NCI-H187 (cell line): ENCODE measurements around the gene WWP2.
"Not testable (repeated sequence)": the region's sequence is repeated elsewhere in the genome, so short reads cannot be mapped to it uniquely, and the experiment has no call there.

Source experiments
- DNase-seq, 2 experiments: peaks; one replicate each; lab custom pipeline; 2025; lab: John Stamatoyannopoulos, UW

WWP2 gene

DNA sequence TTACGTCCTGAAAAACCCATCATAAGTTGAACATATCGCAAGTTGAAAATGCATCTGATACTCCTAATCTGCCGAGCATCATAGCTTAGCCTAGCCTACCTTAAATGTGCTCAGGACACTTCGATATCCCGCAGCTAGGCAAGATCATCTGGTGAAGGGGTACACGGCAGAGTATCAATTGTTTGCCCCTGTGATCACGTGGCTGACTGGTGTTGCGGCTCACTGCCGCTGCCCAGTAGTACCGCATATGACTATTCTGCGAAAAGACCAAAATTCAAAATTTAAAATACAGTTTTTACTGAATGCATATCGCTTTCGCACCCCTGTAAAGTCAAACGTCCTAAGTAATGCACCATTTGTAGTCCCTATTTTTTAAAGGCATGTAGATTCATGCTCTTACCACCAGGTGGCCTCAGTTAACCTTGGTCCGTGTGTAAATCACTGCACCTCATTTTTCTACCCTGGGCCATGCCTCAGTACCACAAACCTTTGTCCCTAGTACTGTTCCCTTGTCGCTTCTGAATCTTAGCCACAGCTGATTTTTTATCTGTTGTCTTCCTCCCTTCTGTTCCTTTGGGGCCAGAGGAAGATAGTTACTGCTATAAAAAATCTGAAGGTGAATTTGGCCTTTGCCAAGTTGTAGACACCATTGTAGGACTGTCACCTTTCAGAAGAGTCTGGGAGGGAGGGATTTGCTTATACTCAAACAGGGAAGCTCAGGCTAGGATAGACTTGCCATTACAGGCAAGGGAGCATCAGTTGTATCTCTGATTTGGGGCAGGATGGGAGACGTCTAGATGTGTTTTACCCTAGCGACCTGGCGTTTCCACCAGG lies 34.4 kb downstream of the WWP2 start:
- DNase-seq = no peak

DNA sequence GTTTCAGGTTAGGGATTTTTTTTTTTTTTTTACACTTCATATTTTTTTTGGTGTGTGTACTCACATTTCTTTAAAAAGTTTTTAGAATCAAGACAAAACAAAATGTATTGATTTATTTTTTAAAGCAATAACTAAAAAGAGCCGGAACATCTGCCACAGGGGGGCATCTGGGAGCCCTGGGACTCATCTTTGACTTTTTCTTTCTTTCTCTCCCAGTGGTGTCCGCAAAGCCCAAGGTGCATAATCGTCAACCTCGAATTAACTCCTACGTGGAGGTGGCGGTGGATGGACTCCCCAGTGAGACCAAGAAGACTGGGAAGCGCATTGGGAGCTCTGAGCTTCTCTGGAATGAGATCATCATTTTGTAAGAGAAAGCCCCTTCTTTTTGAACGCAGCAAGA lies 36.3 kb downstream of the WWP2 start:
- no peak for DNase-seq

DNA sequence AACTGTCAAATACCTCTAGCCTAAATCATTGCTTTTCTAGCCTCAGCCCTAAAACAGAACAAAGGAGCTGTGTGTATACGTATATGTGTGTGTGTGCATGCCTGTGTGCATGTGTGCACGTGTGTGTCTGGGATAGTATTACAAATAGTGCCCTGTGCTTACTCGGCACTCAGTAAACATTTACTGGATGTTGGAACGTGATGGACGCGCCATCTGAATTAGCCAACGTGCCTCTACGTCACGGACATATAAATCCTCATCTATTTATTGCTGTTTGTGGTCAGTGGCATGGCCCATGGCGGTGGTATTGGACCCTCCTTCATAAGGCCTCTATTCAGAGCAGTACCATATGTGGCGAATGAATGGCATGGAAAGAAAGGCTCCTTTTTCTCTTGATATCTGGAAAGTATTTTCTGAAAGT lies 37.5 kb downstream of the WWP2 start:
- no peak for DNase-seq

DNA sequence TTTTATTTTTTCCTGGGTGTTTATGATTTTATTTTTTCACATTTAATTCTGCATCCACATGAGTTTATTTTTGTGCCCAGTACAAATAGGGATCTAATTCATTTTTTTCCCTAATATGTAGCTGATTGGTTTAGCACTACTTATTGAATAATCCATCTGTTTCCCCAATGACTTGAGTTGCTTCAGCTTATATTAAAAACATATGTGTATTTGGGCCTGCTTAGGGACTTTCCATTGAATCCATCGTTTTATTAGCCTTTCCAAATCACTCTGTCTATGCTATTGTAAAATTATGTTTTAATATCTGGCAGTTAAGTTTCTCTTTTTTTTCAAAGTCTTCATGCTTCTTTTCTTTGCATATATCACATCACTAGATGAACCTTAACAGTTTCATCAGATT lies 42.2 kb downstream of the WWP2 start:
- no peak for DNase-seq

DNA sequence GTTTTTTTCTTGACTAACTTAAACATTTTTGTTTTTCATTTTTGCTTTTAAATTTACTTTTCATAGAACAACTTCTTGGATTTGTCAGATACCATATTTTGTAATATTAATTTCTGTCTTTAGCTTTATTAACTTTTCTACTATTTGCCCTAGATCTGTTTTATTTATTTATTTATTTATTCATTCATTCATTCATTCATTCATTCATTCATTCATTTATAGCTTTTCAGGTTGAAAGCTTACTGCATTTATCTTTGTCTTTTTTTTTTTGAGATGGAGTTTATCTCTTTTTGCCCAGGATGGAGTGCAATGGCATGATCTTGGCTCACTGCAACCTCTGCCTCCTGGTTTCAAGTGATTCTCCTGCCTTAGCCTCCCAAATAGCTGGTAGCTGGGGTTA lies 44.6 kb downstream of the WWP2 start:
- not testable (repeated sequence) for DNase-seq

DNA sequence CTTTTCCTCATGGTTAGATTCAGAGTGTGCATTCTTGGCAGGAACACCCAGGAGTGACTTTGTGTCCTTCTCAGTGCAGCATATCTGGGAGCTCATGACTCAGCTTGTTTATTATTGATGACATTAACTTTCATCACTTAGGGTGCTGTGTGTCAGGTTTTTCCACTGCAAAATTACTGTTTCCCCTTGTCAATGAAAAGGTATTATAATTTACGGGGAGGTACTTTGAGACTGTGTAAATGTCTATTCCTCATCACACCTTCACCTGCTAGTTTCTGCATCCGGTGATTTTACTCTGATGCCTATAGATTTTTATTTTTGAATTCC lies 50.5 kb downstream of the WWP2 start:
- no peak for DNase-seq

DNA sequence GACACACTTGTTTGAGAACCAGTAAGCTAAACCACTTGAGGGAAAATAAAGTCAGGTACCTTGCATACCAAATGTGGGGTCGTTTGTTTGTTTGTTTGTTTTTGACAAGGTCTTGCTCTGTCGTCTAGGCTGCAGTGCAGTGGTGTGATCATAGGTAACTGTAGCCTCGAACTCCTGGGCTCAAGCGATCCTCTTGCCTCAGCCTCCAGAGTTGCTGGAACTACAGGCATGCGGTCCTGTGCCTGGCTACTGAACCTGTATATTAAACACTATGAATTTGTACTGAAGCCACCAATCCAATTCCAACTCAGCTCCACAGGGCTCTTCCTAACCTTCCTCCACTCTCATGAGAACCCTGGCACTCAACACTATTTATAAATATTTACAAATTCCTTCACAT lies 51.9 kb downstream of the WWP2 start:
- no peak for DNase-seq

DNA sequence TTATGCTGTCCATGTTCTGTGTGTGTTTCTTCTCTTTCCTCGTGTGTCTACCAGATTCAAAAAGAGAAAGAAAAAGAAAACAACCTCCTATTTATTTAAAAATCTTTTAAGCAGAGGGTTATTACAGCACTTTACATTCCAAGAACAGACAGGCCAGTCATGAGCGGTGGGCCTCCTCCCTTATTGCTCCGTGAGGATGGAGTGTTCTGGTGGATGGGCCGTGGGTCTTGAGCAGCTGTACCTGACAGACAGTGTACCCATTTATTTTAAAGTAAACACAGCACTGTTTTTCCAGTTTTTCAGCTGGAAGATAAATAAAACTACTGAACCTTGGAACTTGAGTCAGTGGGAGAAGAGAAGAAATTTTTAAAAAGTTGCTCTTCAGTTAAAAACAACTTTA lies 52.4 kb downstream of the WWP2 start:
- DNase-seq = no peak

DNA sequence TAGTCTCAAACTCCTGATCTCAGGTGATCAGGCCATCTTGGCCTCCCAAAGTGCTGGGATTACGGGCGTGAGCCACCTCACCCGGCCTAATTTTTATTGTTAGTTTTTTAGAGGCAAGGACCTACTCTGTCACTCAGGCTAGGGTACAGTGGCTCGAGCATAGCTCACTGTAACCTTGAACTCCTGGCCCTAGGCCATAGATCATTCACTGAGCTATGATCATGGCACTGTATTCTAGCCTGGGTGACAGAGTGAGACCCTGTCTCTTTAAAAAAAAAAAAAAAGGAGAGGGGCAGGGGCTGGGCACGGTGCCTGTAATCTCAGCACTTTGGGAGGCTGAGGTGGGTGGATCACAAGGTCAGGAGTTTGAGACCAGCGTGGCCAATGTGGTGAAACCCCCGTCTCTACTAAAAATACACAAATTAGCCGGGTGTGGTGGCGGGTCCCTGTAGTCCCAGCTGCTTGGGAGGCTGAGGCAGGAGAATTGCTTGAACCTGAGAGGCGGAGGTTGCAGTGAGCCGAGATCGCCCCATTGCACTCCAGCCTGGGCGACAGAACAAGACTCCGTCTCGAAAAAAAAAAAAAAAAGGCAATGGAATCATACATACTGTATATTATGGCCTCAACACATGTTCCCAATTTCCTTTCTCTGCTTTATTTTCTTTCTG lies 53.2 kb downstream of the WWP2 start:
- not testable (repeated sequence) for DNase-seq

DNA sequence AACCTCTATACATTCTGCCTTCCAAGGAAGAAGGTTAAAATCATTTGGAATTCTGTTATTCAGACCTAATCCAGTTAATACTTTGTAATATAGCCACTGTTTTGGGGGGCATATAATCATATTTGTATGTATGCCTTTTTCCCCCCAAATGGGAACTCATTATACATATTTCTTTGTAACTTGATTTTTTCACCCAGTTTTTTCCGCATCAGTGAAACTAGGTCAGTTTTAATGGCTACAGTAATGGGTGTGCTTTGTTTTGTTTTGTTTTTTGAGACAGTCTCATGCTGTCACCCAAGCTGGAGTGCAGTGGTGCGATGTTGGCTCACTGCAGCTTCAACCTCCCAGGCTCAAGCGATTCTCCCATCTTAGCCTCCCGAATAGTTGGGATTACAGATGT lies 54.9 kb downstream of the WWP2 start:
- no peak for DNase-seq

DNA sequence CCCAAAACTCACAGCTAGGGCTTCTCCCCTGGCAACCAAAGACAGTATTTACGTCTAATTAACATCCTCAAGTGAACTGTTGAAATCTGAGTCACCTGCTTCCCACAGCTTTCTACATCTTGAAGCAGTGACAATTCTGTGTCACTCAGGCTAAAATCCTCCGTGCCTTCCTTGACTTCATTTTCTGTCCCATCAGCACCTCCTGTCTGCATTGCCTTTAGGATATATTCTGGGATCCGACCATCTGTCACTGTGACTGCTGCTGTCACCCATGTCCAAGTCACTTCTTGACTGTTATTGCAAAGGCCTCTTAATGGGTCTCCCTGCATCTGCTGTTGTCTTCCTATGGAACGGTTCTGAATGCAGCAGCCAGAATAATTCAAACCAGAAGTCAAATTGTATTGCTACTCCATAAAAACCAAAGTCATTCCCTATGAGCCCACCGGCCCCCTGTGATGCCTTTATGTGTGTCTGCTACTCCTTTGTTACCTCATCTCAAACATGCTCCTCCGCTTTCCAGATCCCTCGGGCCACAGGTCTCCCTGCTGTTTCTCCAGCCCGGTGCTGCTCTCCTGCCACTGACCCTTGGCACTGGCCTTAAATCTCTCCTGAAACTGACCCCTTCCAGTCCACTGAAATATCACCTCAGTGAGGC lies 56.9 kb downstream of the WWP2 start:
- no peak for DNase-seq

DNA sequence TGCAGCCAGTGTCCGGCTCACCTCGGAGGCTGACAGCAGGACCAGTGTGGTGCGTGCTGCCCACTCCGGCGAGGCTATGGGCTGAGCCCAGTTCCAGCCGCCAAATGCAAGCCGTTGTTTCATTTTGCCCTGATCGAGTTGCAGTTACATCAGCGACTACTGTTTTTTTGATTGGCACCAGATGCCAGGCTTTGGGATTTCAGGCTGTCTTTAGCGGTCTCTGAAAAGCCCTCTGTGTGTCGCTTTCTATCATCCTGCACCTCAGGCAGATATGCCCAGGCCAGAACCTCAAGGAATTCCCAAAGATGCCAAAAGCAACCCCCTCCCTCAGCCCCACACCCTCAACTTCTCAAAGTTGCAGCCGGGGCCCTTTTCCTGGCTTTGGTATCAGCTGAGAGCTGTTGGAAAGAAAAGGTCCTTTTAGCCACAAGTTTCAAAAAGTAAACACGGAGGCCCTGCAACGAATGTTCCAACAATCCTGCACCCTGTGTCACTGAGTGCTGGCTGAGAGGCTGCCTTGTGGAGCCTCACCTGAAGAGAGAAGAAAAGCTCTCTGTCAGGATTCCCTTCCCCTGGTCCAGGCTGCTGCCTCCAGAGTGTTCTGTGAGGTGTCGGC lies 58.9 kb downstream of the WWP2 start:
- no peak for DNase-seq

DNA sequence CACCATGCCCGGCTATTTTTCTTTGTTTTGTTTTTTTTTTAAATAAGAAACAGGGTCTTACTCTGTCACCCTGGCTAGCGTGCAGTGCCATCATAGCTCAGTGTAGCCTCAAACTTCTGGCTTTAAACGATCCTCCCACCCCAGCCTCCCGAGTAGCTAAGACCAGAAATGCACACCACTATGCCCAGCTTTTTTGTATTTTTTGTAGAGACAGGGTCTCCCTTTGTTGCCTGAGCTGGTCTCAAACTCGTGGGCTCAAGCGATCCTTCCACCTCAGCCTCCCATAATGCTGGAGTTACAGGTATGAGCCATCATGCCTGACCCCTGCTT lies 59.7 kb downstream of the WWP2 start:
- no peak for DNase-seq

DNA sequence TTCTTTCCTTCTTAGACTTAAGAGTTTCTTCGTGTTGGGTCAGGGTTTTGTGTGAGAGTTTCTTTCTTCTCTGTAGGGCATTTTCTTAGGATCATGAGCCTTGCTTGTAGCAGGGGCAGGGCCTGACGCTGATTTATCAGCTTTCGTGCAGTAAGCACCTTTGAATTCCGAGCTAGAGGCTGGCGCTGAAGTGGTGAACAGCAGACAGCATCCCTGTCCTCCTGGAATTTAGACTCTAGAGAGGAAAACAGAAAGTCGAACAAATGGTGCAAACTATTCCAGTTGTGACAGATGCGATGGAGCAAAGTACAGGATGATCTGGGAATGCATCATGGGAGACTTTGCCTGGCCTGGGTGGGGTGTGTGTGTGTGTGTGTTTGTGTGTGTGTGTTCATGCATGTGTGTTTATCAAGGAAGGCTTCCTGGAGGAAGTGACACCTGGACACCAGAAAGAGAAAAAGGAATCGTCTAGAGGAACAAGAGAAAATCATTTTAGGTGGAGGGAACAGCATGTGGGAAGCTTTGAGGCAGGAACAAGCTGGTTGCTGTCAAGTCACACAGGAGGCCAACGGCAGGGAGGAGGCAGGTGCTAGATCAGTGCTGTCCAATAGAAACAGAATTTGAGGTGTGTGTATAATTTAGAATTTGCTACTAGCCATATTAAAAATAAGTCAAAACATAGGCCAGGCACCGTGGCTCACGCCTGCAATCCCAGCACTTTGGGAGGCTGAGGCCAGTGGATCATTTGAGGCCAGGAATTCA lies 60.2 kb downstream of the WWP2 start:
- DNase-seq = no peak

DNA sequence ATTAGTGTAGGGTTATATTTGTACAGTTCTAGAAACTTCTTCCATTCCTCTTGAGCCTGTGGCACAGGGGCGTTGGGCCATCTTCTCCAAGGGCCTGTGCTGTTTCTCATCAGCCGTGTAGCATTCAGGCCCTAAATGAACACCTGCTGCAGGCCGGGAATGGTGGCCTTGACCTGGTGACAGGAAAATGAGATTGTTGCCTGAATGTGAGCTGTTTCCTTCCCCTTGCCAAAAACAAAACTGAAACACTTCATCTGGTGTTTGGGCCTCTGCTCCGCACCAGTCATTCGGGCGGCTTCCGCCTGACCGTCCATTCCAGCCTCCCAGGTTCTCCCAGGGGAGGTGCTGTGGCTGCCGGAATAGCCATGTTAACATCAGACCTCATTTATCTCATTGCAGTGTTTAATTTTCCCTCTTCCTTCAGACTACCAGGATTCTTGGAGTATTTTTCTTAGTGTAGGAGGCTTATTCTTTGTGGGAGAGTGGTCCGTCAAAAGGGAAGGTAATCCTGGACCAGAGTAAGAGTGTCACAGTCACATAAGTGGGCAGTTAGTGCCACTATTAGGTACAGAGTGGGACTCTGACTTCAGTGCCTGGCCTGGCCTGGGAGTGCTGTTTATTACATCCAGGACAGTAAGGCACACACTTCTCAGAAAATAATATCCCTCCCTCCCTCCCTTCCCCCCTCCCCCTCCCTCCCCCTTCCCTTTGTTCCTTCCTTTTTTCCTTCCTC lies 61.9 kb downstream of the WWP2 start:
- no peak for DNase-seq

DNA sequence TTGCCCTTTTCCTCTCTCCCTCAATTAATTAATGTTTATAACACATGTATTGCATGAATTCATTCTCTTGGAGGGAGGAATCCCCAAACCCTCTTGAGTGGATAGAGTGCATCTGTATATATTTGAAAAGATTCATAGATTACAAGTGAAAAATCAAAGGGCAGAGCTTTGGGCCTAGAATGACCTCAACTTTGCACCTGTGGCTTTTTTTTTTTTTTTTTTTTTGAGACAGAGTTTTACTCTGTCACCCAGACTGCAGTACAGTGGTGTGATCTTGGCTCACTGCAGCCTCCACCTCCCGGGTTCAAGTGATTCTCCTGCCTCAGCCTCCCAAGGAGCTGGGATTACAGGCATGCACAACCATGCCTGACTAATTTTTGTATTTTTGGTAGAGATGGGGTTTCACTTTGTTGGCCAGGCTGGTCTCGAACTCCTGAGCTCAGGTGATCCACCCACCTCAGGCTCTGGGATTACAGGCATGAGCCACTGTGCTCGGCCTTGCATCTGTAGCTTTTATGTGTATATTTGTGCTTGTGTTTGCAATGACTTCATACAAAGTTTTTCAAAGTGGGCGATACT lies 62.5 kb downstream of the WWP2 start:
- not testable (repeated sequence) for DNase-seq

DNA sequence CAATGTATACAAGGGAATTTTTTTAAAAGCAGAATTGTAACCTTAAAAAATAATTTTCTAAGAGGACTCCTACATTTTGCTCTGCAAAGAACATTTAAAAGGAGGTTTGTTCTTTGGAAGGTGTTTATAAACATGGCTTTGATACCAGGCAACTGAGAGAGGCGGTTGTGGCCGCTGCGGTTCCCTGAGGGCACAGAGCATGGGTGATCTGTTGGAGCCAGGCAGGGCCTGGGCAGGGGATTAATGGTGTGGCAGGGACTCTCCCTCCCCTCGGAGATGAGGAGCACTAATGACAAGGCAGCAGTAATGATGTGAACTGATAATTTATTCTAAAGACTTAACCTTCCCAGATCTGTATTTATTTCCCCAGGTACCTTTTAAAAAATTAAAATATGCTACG lies 65.4 kb downstream of the WWP2 start:
- DNase-seq = no peak

DNA sequence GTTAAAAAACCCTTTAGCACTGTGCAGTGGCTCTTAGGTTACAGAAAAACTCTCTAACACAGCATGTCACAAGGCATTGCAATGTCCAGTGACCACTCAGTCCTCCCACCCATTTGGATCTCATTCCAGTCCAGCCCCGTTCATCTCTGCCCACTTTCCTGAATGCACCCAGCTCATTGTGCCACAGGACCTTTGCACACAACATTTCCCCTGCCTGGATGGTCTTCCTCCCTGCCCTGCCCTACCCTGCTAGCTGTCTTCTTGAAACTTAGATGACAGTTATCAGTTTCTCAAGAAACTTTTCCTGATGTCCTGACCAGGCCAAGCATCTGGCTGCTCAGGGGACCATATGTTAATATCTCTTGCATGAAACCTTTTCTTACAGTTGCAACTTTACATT lies 67.2 kb downstream of the WWP2 start:
- no peak for DNase-seq

DNA sequence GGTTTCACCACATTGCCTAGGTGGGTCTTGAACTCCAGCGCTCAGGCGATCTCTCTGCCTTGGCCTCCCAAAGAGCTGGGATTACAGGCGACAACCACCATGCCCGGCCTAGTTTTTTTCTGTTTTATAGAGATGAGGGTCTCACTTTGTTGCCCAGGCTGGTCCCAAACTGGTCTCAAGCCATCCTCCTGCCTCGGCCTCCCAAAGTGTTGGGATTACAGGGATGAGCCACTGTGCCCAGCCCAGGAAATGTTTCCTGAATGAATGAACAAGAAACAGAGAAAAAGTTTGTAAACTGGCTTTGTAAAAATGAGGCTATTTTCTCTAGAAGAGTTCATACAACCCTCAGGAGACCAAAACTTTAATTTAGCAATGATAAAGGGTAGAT lies 68.0 kb downstream of the WWP2 start:
- no peak for DNase-seq

DNA sequence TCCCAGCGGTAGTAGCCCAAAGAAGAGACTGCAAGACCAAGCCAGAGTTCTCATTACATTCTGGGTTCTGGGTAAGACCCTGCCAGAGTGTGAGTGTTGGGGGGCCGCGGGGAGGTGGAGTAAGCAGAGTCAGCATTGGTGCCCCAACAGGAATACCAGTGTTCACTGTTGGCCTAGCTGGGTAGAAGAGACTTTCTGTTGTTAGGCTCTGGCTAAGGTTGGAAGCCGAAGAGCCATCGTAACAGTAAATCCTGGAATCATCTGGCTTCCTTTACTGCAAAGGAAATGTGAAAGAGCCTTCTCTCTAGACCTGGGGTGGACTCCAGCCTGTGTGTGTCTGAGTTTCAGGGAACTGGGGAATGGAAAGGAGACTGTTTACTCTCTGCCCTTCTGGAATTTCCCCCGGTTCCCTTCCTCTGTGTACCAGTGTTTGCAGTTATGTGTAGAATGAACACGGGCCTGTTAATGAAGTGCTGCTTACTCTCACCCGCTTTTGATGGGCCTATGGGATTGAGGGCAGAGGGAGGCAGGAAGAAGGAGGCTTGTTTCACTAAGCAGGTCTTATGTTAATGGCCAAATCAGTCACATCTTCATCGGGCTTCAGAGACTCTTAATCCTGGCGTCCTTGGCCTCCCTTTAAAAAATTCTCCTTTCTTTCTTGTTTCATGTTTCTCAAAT lies 68.5 kb downstream of the WWP2 start:
- no peak for DNase-seq
